HepG2 (cell line): ENCODE data around the gene KLHL5. TPM values are rescaled to one million over a fixed set of nuclear protein-coding genes. Genes with fewer than 3 reads are reported as not detected.

Experiments used
- ATAC-seq: fragments of 200-7000 bp; cut with Tn5 transposase; 3 replicates; pipeline ENCODE4 v1.9.1; 2020; ENCODE audit warnings: mild to moderate bottlenecking, moderate library complexity
- BruUV-seq: library from RNA; stranded (reverse); fragments of 400-500 nt; replicated peaks from 2 replicates; lab custom pipeline; 2021; lab: Mats Ljungman, UMichigan
- CTCF ChIA-PET: fragments of 300-600 bp; formaldehyde crosslinking; extraction: SDS; loops from one replicate; lab custom pipeline; 2021; ENCODE audit warnings: low total read pairs, inconsistent platforms, low intra/inter-chr PET ratio; lab: Yijun Ruan, JAX
- POLR2A ChIA-PET: fragments of 350-600 bp; sonication (Branson Sonifier 250); formaldehyde crosslinking; loops from one replicate; lab custom pipeline; 2020; ENCODE audit warnings: antibody characterized with exemption, inconsistent platforms; lab: Yijun Ruan, JAX
- DNase-seq: peaks from one replicate; pipeline ENCODE4 v3.0.0-alpha.2; 2015; ENCODE audit warnings: low spot score
- FAIRE-seq: peaks from 3 replicates; lab custom pipeline; 2011; peaks lifted over from hg19 to GRCh38; lab: Jason Lieb, UNC
- H2AFZ ChIP-seq: one replicate; pipeline ENCODE4 v1.6.1; 2011; ENCODE audit warnings: low read length, inconsistent platforms
- H3K27ac ChIP-seq: fragments of 300-600 bp; 3 replicates; pipeline ENCODE4 v1.8.0; 2011; ENCODE audit warnings: mixed run types, mild to moderate bottlenecking, mixed read lengths, low read length, inconsistent platforms; ENCODE audit not compliant: insufficient read depth; ENCODE audit errors: extremely low read length
- H3K27me3 ChIP-seq, 2 experiments: fragments of 200-600 bp in 1 of 2; 2 replicates in 1 of 2; 3 replicates in 1 of 2; pipeline versions ENCODE4 v1.6.0 to v1.8.0; 2011; ENCODE audit warnings: low read length in 2 of 2, mild to moderate bottlenecking in 2 of 2, moderate library complexity in 2 of 2, inconsistent platforms in 1 of 2; ENCODE audit not compliant: insufficient read depth in 2 of 2, control insufficient read depth in 1 of 2
- H3K36me3 ChIP-seq, 2 experiments: fragments of 200-600 bp in 1 of 2; replicated peaks in 1 of 2; 2 replicates in 1 of 2; 3 replicates in 1 of 2; pipeline versions ENCODE4 v1.5.1 to v1.8.0; 2011; ENCODE audit warnings: low read length in 2 of 2, inconsistent platforms in 1 of 2; ENCODE audit not compliant: insufficient read depth in 2 of 2, control insufficient read depth in 1 of 2
- H3K4me1 ChIP-seq: 2 replicates; pipeline ENCODE4 v1.5.1; 2012; ENCODE audit warnings: low read length, inconsistent platforms; ENCODE audit not compliant: insufficient read depth
- H3K4me2 ChIP-seq: 2 replicates; pipeline ENCODE4 v1.6.0; 2011; ENCODE audit warnings: low read depth, low read length, inconsistent platforms
- H3K4me3 ChIP-seq, 3 experiments: fragments of 200-600 bp in 1 of 3; sonication (generic), shearing (Covaris generic) in 1 of 3; replicated peaks in 1 of 3; 2 replicates each; pipeline ENCODE4 v1.5.1; 2011 to 2016; ENCODE audit warnings: low read length in 3 of 3, inconsistent platforms in 2 of 3, low read depth in 2 of 3, mild to moderate bottlenecking in 2 of 3, control low read depth in 1 of 3, mixed read lengths in 1 of 3; ENCODE audit not compliant: insufficient read depth in 1 of 3
- H3K79me2 ChIP-seq: one replicate; pipeline ENCODE4 v1.6.1; 2011; ENCODE audit warnings: low read length, inconsistent platforms; ENCODE audit not compliant: insufficient read depth
- H3K9ac ChIP-seq: 2 replicates; pipeline ENCODE4 v1.6.0; 2011; ENCODE audit warnings: mild to moderate bottlenecking, low read depth, low read length, inconsistent platforms; ENCODE audit not compliant: insufficient read depth
- H3K9me3 ChIP-seq: 2 replicates; pipeline ENCODE4 v1.5.1; 2012; ENCODE audit warnings: mild to moderate bottlenecking, low read length
- H4K20me1 ChIP-seq: 2 replicates; pipeline ENCODE4 v1.6.0; 2011; ENCODE audit warnings: inconsistent platforms, mild to moderate bottlenecking, low read length, moderate library complexity; ENCODE audit not compliant: insufficient read depth
- AHDC1 ChIP-seq: sonication (generic); formaldehyde crosslinking; IDR thresholded peaks from 2 replicates; pipeline ENCODE4 v1.5.1; 2020; ENCODE audit warnings: mild to moderate bottlenecking, missing genetic modification reagents, borderline replicate concordance
- BRCA1 ChIP-seq: sonication (generic); formaldehyde crosslinking; IDR thresholded peaks from 2 replicates; pipeline ENCODE4 v1.4.0; 2020; ENCODE audit warnings: missing genetic modification reagents
- DR1 ChIP-seq: sonication (generic); formaldehyde crosslinking; IDR thresholded peaks from 2 replicates; pipeline ENCODE4 v1.8.0; 2021; ENCODE audit warnings: mild to moderate bottlenecking, missing genetic modification reagents, inconsistent platforms
- KLF6 ChIP-seq: IDR thresholded peaks from 2 replicates; pipeline ENCODE4 v1.8.0; 2016; ENCODE audit warnings: missing biosample characterization, missing genetic modification reagents
- MIER2 ChIP-seq: IDR thresholded peaks from 2 replicates; pipeline ENCODE4 v1.6.1; 2016; ENCODE audit warnings: missing biosample characterization, missing genetic modification reagents
- NFKB2 ChIP-seq: sonication (generic); formaldehyde crosslinking; IDR thresholded peaks from 2 replicates; pipeline ENCODE4 v1.4.0; 2020; ENCODE audit warnings: missing genetic modification reagents, borderline replicate concordance
- RFXANK ChIP-seq: IDR thresholded peaks from 2 replicates; pipeline ENCODE4 v1.6.1; 2016
- SMYD3 ChIP-seq: sonication (generic); formaldehyde crosslinking; IDR thresholded peaks from 2 replicates; pipeline ENCODE4 v1.8.1; 2023; ENCODE audit warnings: mild to moderate bottlenecking, missing genetic modification reagents
- ZNF414 ChIP-seq: sonication (generic); formaldehyde crosslinking; IDR thresholded peaks from 2 replicates; pipeline ENCODE4 v1.5.0; 2020; ENCODE audit warnings: missing genetic modification reagents
- ZNF501 ChIP-seq: sonication (generic); formaldehyde crosslinking; IDR thresholded peaks from 2 replicates; pipeline ENCODE4 v1.5.1; 2020; ENCODE audit warnings: mild to moderate bottlenecking, moderate library complexity, missing genetic modification reagents
- WGBS: methylation state at CpG from one replicate; pipeline ENCODE4 v1.1.6; 2017; ENCODE audit warnings: low lambda C conversion rate; 5-methylcytosine and 5-hydroxymethylcytosine counted together
- in situ Hi-C: cut with HindIII; loops from 2 replicates; pipeline ENCODE4 v1.10.0; 2017; ENCODE audit warnings: low pct_unique_long_range_greater_than_20kb; ENCODE audit not compliant: extremely low pct_ligation_motif_present
- intact Hi-C: fragments of 100-400 bp; cut with micrococcal nuclease; formaldehyde crosslinking; loops from one replicate; pipeline ENCODE4 v1.10.0; 2022; ENCODE audit not compliant: unreplicated experiment
- polyA plus RNA-seq, 8 experiments: library from polyadenylated mRNA; depleted of rRNA in 3 of 8; stranded (reverse) in 7 of 8; unstranded in 1 of 8; fragments of >200 nt; fragmentation: Illumina TruSeq in 4 of 8; extraction: Trizol in 4 of 8; gene quantifications; 2 replicates each; pipeline versions ENCODE4 v1.2.1 to v1.2.3, GENCODE V29; 2011 to 2016; ENCODE audit warnings: low read depth in 4 of 8, missing spikeins in 1 of 8, mixed read lengths in 1 of 8; ENCODE audit not compliant: insufficient read depth in 1 of 8
- total RNA-seq, 5 experiments: library from RNA; depleted of rRNA; stranded (reverse); fragments of >200 nt; fragmentation: Illumina TruSeq; extraction: Trizol; gene quantifications; 2 replicates each; pipeline ENCODE4 v1.2.3, GENCODE V29; 2016; ENCODE audit warnings: low read depth in 1 of 5
- TF ChIP-seq, protein P1 (sequence below): IDR thresholded peaks from 2 replicates; pipeline ENCODE4 v1.6.1; 2016

Gene KLHL5
- total and polyA plus RNA-seq, 2 of the 13 experiments (the other 11 are each of a cell fraction or from before 2014, with no cell fraction given), result 36.2 to 38.7 TPM

DNA sequence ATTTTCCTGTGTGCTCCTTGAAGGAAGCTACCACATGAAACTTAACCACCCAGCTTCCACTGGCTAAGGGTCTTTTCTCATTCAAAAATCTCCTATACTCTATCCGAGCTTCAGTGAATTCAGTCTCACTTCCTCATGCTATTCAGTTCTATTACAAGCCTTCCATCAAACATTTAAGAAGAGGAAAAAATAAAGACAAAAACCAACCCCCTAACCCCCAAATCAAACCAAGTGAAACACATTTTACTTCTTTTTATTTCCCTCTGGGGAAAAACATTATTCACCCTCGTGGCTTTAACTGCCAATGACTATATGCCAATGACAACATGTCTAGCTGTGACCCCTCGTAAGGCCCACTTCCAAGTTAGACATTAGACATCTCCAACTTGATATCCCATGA lies 104.1 kb downstream of the KLHL5 start:
- no peak overlapping the region for H2AFZ ChIP-seq
- no peaks in the 10 kb centered on the region for H3K27me3 ChIP-seq
- intact Hi-C loops, result no loop called here
- TF ChIP-seq RFXANK (no peak), BRCA1 (no peak), DR1 (CRISPR knock-in tag) (no peak), AHDC1 (CRISPR knock-in tag) (no peak), ZNF501 (CRISPR knock-in tag) (no peak), SMYD3 (CRISPR knock-in tag) (no peak), MIER2 (CRISPR knock-in tag) (no peak), NFKB2 (CRISPR knock-in tag) (no peak), KLF6 (CRISPR knock-in tag) (no peak), ZNF414 (no peak)
- TF ChIP-seq, protein P1, sequence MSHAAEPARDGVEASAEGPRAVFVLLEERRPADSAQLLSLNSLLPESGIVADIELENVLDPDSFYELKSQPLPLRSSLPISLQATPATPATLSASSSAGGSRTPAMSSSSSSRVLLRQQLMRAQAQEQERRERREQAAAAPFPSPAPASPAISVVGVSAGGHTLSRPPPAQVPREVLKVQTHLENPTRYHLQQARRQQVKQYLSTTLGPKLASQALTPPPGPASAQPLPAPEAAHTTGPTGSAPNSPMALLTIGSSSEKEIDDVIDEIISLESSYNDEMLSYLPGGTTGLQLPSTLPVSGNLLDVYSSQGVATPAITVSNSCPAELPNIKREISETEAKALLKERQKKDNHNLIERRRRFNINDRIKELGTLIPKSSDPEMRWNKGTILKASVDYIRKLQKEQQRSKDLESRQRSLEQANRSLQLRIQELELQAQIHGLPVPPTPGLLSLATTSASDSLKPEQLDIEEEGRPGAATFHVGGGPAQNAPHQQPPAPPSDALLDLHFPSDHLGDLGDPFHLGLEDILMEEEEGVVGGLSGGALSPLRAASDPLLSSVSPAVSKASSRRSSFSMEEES (CRISPR knock-in tag), result no peak
- TF ChIP-seq, all 625 proteins: peak for 0
- WGBS, result 55% methylated on average over 3 of the region's 3 CpGs
- H3K4me1 ChIP-seq, result peaks cover 13% of the 10 kb centered on the region; the same call in 1 of the 2 replicates
- H3K4me2 ChIP-seq, result no peak overlapping the region
- no peaks in the 10 kb centered on the region for H3K79me2 ChIP-seq
- in situ Hi-C loops, result no loop called here
- no peak overlapping the region for H3K27ac ChIP-seq
- no peaks in the 10 kb centered on the region for H3K9me3 ChIP-seq
- no peaks in the 10 kb centered on the region for H3K36me3 ChIP-seq
- DNase-seq, result no peak
- FAIRE-seq, result no peak
- CTCF ChIA-PET, result no interaction called here
- no peak for ATAC-seq
- no peak overlapping the region for H3K9ac ChIP-seq
- no peak overlapping the region for H3K4me3 ChIP-seq
- no peaks in the 10 kb centered on the region for H4K20me1 ChIP-seq
- POLR2A ChIA-PET, result no interaction called here
- BruUV-seq, result no TSS peak
